ENCODE results near the gene TCP11L1.
"Not testable (repeated sequence)": the region's sequence is repeated elsewhere in the genome, so short reads cannot be mapped to it uniquely, and the experiment has no call there.

TCP11L1 gene

GRCh38 chr11:33068611-33069340 lies 29.4 kb downstream of the TCP11L1 start:
- DNase-seq = no peak

- no peak for DNase-seq
Measured at GRCh38 chr11:33072465-33072864, 33.1 kb downstream of the TCP11L1 start.

- DNase-seq = no peak
Measured at GRCh38 chr11:33083918-33084317, 44.5 kb downstream of the TCP11L1 start.

- DNase-seq = no peak
Measured at GRCh38 chr11:33086017-33086416, 46.6 kb downstream of the TCP11L1 start.

GRCh38 chr11:33089776-33090175 lies 50.4 kb downstream of the TCP11L1 start:
- no peak for DNase-seq

GRCh38 chr11:33094157-33094556 lies 54.8 kb downstream of the TCP11L1 start:
- no peak for DNase-seq

- DNase-seq = no peak
Measured at GRCh38 chr11:33103836-33104235, 64.5 kb downstream of the TCP11L1 start.

GRCh38 chr11:33109294-33109895 lies 70.0 kb downstream of the TCP11L1 start:
- no peak for DNase-seq

- no peak for DNase-seq
Measured at GRCh38 chr11:33110083-33110482, 70.7 kb downstream of the TCP11L1 start.

- no peak for DNase-seq
Measured at GRCh38 chr11:33116535-33116934, 77.2 kb downstream of the TCP11L1 start.

- DNase-seq = not testable (repeated sequence)
Measured at GRCh38 chr11:33122696-33123095, 83.3 kb downstream of the TCP11L1 start.

Data from T1000 (cell line).